HG03064 (cell line): ENCODE measurements around the gene PMS2.
"Not testable (repeated sequence)": the region's sequence is repeated elsewhere in the genome, so short reads cannot be mapped to it uniquely, and the experiment has no call there.

Source experiments
- ATAC-seq: cut with Tn5 transposase; IDR thresholded peaks from one replicate; pipeline ENCODE4 v1.9.1; 2021; ENCODE audit warnings: low read depth; ENCODE audit not compliant: unreplicated experiment

PMS2 gene

DNA sequence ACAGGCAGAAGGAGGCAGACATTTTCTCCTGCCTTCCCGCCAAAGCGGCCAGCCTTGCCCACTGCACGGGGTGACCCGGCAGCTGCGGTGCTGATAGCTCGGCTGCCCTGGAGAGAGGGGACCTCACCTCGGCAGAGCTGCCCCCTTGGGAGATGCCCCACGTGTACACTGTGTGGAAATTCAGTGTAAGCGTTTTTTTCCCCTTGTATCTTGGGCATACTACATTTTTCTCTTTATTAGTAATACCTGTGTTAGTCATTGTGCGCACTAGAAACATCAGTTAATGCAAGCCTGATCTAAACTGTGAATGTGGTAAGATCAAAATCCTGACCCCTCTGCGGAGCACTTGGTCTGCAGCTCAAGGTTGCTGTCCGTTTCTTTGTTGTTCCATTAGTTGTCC lies 84.2 kb downstream of the PMS2 start:
- ATAC-seq: not testable (repeated sequence)

- not testable (repeated sequence) for ATAC-seq
Measured at GRCh38 chr7:5924180-5924579, 84.7 kb downstream of the PMS2 start.
